Coronary artery (tissue), 2 donors: ENCODE measurements around the gene DAZAP2.

Experiments used
- DNase-seq: peaks from one replicate; pipeline ENCODE4 v3.0.0-alpha.2; 2017; ENCODE audit warnings: low spot score
- H3K27ac ChIP-seq, 2 donors: fragments of 200-600 bp; sonication (generic); one replicate each; pipeline ENCODE4 v1.5.1; 2016 to 2019
- H3K4me3 ChIP-seq: fragments of 200-600 bp; sonication (generic); 2 replicates; pipeline ENCODE4 v1.5.1; 2016; ENCODE audit warnings: mild to moderate bottlenecking, moderate library complexity
- CTCF ChIP-seq: fragments of 200-600 bp; sonication (generic); IDR thresholded peaks from one replicate; pipeline ENCODE4 v1.5.1; 2019; ENCODE audit warnings: antibody characterized with exemption

The DAZAP2 gene

GRCh38 chr12:51202718-51203117 lies 35.9 kb upstream of the DAZAP2 start:
- H3K27ac ChIP-seq, result no peak overlapping the region
- no peak for TF ChIP-seq CTCF
- H3K4me3 ChIP-seq, result no peak overlapping the region

DNA sequence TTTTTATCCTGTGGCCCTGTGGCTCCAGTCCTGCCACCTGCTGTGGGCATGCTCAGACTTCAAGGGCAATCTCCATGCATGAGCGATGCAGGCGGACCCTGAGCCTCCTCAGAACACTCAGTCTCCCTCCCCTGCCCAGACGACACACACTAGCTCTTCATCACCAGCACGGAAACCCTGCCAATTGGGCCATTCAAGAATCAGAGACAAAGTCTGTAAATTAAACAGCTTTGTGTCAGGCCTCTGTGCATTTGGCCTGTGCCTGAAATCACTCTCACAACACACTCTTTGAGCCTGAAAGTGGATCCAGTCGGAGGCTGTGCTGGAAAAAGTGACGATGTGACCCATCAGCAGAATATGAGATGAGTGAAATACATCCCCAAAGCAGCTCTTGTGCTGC lies 33.3 kb upstream of the DAZAP2 start:
- TF ChIP-seq CTCF, result no peak
- Histone ChIP-seq H3K4me3 (no peak overlapping the region), H3K27ac (no peak overlapping the region)
- no peak for DNase-seq

More at GRCh38 chr12:51202718-51203117, 35.9 kb upstream of the DAZAP2 start:
- no peak for DNase-seq

- Histone ChIP-seq H3K4me3 (no peak overlapping the region), H3K27ac (no peak overlapping the region)
- DNase-seq, result no peak
- no peak for TF ChIP-seq CTCF
These were observed 30.5 kb upstream of the DAZAP2 start for GRCh38 chr12:51208016-51208660.

GRCh38 chr12:51209259-51209658 lies 29.4 kb upstream of the DAZAP2 start:
- TF ChIP-seq CTCF, result no peak
- Histone ChIP-seq H3K27ac (no peak overlapping the region), H3K4me3 (no peak overlapping the region)
- no peak for DNase-seq

DNA sequence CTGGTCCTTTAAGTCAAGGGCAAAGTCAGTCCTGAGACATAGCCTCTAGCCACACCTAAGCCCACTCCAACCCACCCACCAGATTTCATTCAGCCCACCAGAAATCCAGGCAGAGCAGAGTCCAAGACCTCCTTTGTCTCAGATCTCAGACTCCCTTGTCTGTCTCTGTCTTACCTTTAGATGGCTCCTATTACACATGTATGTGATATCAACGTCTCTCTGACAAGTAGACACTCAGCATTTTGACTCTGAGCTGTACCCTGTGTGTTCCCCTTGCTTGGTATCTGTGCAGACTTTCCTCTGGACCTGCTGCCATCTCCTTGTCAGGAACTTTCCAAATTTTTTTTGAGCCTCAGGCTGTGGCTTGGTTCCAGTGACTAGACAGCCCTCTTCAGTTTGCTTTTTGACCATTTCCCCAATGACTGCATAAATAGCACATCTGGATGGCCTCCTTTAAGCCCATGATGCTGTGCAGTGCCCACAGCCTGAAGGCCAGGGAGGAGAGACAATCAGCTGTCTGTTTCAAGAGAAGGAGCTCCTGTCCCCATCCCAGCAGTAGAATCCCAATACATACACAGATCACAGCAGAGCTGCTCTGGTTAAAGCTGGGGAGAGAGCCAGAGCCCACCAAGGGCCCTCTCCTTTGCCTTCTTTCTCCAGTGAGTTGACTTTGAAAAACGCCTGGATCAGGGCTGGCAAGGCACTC lies 27.8 kb upstream of the DAZAP2 start:
- no peak for TF ChIP-seq CTCF
- DNase-seq, result no peak
- H3K27ac ChIP-seq, result no peak overlapping the region
- no peak overlapping the region for H3K4me3 ChIP-seq

GRCh38 chr12:51214895-51215294 lies 23.7 kb upstream of the DAZAP2 start:
- TF ChIP-seq CTCF, result no peak
- Histone ChIP-seq H3K4me3 (no peak overlapping the region), H3K27ac (no peak overlapping the region)
- no peak for DNase-seq

- no peak for DNase-seq
- Histone ChIP-seq H3K27ac (peak overlapping the region; percentile 98 to 100), H3K4me3 (peak overlapping the region; percentile 95)
- no peak for TF ChIP-seq CTCF
These were observed 22.0 kb upstream of the DAZAP2 start for GRCh38 chr12:51216642-51217041.
